ENCODE data around the gene KCNG2. TPM values are rescaled to one million over a fixed set of nuclear protein-coding genes. Genes with fewer than 3 reads are reported as not detected.

Gene KCNG2
- polyA plus RNA-seq, 1 experiment: 0.38 TPM

- POLR2A ChIA-PET: no interaction called here
- Histone ChIP-seq H3K9me3 (ENCODE audit: control insufficient read depth, insufficient read depth, low read length) (peaks cover 86% of the 10 kb centered on the region), H3K27me3 (ENCODE audit: control insufficient read depth, insufficient read depth, low read length) (no peaks in the 10 kb centered on the region), H3K27ac (ENCODE audit: low read depth, low read length) (no peak overlapping the region), H3K4me3 (ENCODE audit: low read depth, low read length) (no peak overlapping the region)
- no peak for DNase-seq (ENCODE audit: low read depth, low spot score)
- TF ChIP-seq CTCF (IDR thresholded peaks at IDR 0.05; ENCODE audit: low read depth, low read length): no peak
- CTCF ChIA-PET: no interaction called here
These were observed 103.2 kb downstream of the KCNG2 start for GRCh38 chr18:79900610-79901570.

GRCh38 chr18:79901665-79902064 lies 103.9 kb downstream of the KCNG2 start:
- Histone ChIP-seq H3K9me3 (ENCODE audit: control insufficient read depth, insufficient read depth, low read length) (peaks cover 82% of the 10 kb centered on the region), H3K27me3 (ENCODE audit: control insufficient read depth, insufficient read depth, low read length) (no peaks in the 10 kb centered on the region), H3K27ac (ENCODE audit: low read depth, low read length) (no peak overlapping the region), H3K4me3 (ENCODE audit: low read depth, low read length) (no peak overlapping the region)
- CTCF ChIA-PET: no interaction called here
- POLR2A ChIA-PET: no interaction called here
- DNase-seq (ENCODE audit: low read depth, low spot score): no peak
- no peak for TF ChIP-seq CTCF (IDR thresholded peaks at IDR 0.05; ENCODE audit: low read depth, low read length)

- Histone ChIP-seq H3K27me3 (ENCODE audit: control insufficient read depth, insufficient read depth, low read length) (no peaks in the 10 kb centered on the region), H3K4me3 (ENCODE audit: low read depth, low read length) (no peak overlapping the region), H3K27ac (ENCODE audit: low read depth, low read length) (no peak overlapping the region), H3K9me3 (ENCODE audit: control insufficient read depth, insufficient read depth, low read length) (peaks cover 80% of the 10 kb centered on the region)
- TF ChIP-seq CTCF (IDR thresholded peaks at IDR 0.05; ENCODE audit: low read depth, low read length): no peak
- no peak for DNase-seq (ENCODE audit: low read depth, low spot score)
- POLR2A ChIA-PET: no interaction called here
- CTCF ChIA-PET: no interaction called here
These were observed 104.3 kb downstream of the KCNG2 start for GRCh38 chr18:79902075-79902474.

GRCh38 chr18:79902640-79903039 lies 104.9 kb downstream of the KCNG2 start:
- no peak for TF ChIP-seq CTCF (IDR thresholded peaks at IDR 0.05; ENCODE audit: low read depth, low read length)
- H3K27me3 ChIP-seq (ENCODE audit: control insufficient read depth, insufficient read depth, low read length): no peaks in the 10 kb centered on the region
- no peak overlapping the region for H3K4me3 ChIP-seq (ENCODE audit: low read depth, low read length)
- CTCF ChIA-PET: no interaction called here
- H3K27ac ChIP-seq (ENCODE audit: low read depth, low read length): no peak overlapping the region
- peaks cover 81% of the 10 kb centered on the region for H3K9me3 ChIP-seq (ENCODE audit: control insufficient read depth, insufficient read depth, low read length)
- POLR2A ChIA-PET: no interaction called here
- no peak for DNase-seq (ENCODE audit: low read depth, low spot score)

GRCh38 chr18:79903071-79903635 lies 105.4 kb downstream of the KCNG2 start:
- CTCF ChIA-PET: no interaction called here
- H3K9me3 ChIP-seq (ENCODE audit: control insufficient read depth, insufficient read depth, low read length): peaks cover 76% of the 10 kb centered on the region
- POLR2A ChIA-PET: no interaction called here
- no peak overlapping the region for H3K4me3 ChIP-seq (ENCODE audit: low read depth, low read length)
- no peak overlapping the region for H3K27ac ChIP-seq (ENCODE audit: low read depth, low read length)
- TF ChIP-seq CTCF (IDR thresholded peaks at IDR 0.05; ENCODE audit: low read depth, low read length): no peak
- no peak for DNase-seq (ENCODE audit: low read depth, low spot score)
- no peaks in the 10 kb centered on the region for H3K27me3 ChIP-seq (ENCODE audit: control insufficient read depth, insufficient read depth, low read length)

All from AG04450 (cell line).